Endothelial cell (in vitro differentiated cells): ENCODE data around the gene COX5A. TPM values are rescaled to one million over a fixed set of nuclear protein-coding genes. Genes with fewer than 3 reads are reported as not detected.
"Not testable (repeated sequence)": the region's sequence is repeated elsewhere in the genome, so short reads cannot be mapped to it uniquely, and the experiment has no call there.

ENCODE experiments used
- DNase-seq: peaks from one replicate; pipeline ENCODE4 v3.0.0; 2021; ENCODE audit warnings: low spot score
- H3K27ac Mint-ChIP-seq: one replicate; pipeline ENCODE4 v1.8.0; 2021; ENCODE audit warnings: mixed read lengths, inconsistent platforms; ENCODE audit not compliant: unreplicated experiment
- H3K27me3 Mint-ChIP-seq: one replicate; pipeline ENCODE4 v1.8.0; 2021; ENCODE audit warnings: mild to moderate bottlenecking, moderate library complexity, mixed read lengths, inconsistent platforms; ENCODE audit not compliant: unreplicated experiment
- H3K36me3 Mint-ChIP-seq: one replicate; pipeline ENCODE4 v1.8.0; 2021; ENCODE audit warnings: mild to moderate bottlenecking, low read depth, mixed read lengths, inconsistent platforms; ENCODE audit not compliant: unreplicated experiment
- H3K4me1 Mint-ChIP-seq: one replicate; pipeline ENCODE4 v1.8.0; 2021; ENCODE audit warnings: mild to moderate bottlenecking, mixed read lengths, inconsistent platforms; ENCODE audit not compliant: unreplicated experiment
- H3K4me3 Mint-ChIP-seq: one replicate; pipeline ENCODE4 v1.8.0; 2021; ENCODE audit warnings: mild to moderate bottlenecking, mixed read lengths, inconsistent platforms; ENCODE audit not compliant: unreplicated experiment
- H3K9me3 Mint-ChIP-seq: one replicate; pipeline ENCODE4 v1.8.0; 2021; ENCODE audit warnings: mixed read lengths, inconsistent platforms; ENCODE audit not compliant: unreplicated experiment
- total RNA-seq: library from RNA; stranded (reverse); fragmentation: NEBNext Ultra II Directional; extraction: Animal tissue kit (Norgen Biotek cat#: 25700); gene quantifications from one replicate; pipeline ENCODE4 v1.2.1, GENCODE V29; 2021; ENCODE audit not compliant: unreplicated experiment
- TF ChIP-seq, protein P1 (sequence below): fragments of 200-600 bp; sonication (generic); IDR thresholded peaks from one replicate; pipeline ENCODE4 v1.5.0; 2021; ENCODE audit warnings: antibody characterized with exemption; ENCODE audit not compliant: unreplicated experiment

Gene COX5A
- total RNA-seq, 1 donor from 2014 or later, result 182 TPM

GRCh38 chr15:74897300-74897701 lies 40.6 kb downstream of the COX5A start:
- Mint-ChIP-seq H3K27ac (no peak overlapping the region), H3K27me3 (peaks cover 3% of the 10 kb centered on the region), H3K9me3 (no peaks in the 10 kb centered on the region), H3K4me3 (no peak overlapping the region), H3K36me3 (peaks cover 25% of the 10 kb centered on the region), H3K4me1 (no peaks in the 10 kb centered on the region)
- DNase-seq, result no peak
- TF ChIP-seq, protein P1, sequence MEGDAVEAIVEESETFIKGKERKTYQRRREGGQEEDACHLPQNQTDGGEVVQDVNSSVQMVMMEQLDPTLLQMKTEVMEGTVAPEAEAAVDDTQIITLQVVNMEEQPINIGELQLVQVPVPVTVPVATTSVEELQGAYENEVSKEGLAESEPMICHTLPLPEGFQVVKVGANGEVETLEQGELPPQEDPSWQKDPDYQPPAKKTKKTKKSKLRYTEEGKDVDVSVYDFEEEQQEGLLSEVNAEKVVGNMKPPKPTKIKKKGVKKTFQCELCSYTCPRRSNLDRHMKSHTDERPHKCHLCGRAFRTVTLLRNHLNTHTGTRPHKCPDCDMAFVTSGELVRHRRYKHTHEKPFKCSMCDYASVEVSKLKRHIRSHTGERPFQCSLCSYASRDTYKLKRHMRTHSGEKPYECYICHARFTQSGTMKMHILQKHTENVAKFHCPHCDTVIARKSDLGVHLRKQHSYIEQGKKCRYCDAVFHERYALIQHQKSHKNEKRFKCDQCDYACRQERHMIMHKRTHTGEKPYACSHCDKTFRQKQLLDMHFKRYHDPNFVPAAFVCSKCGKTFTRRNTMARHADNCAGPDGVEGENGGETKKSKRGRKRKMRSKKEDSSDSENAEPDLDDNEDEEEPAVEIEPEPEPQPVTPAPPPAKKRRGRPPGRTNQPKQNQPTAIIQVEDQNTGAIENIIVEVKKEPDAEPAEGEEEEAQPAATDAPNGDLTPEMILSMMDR, result no peak

DNA sequence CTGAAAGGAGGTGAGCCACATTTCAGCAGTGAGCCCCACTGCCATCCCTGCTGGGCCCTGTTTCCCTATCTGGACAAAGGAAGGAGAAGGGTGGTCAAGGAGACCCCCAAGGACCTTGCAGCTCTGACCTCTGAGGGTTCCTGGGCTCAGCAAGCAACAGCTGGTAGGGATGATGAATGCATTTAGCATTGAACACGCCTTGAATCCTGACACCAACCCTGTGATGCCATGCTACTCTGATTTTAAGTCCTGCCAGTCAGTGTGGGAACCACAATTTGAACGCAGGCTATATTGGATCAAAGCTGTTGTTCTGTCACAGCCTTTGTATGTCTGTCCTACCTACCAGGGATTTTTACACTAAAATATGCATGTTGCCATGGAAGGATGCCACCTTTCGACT lies 41.6 kb downstream of the COX5A start:
- Mint-ChIP-seq H3K9me3 (no peaks in the 10 kb centered on the region), H3K4me3 (peak overlapping the region; percentile 31), H3K4me1 (no peaks in the 10 kb centered on the region), H3K36me3 (peaks cover 19% of the 10 kb centered on the region), H3K27ac (no peak overlapping the region), H3K27me3 (peaks cover 3% of the 10 kb centered on the region)
- TF ChIP-seq, protein P1, result no peak
- no peak for DNase-seq

GRCh38 chr15:74895830-74896229 lies 42.0 kb downstream of the COX5A start:
- H3K4me3 Mint-ChIP-seq, result no peak overlapping the region
- DNase-seq, result no peak
- H3K4me1 Mint-ChIP-seq, result peaks cover under 1% of the 10 kb centered on the region
- peaks cover 18% of the 10 kb centered on the region for H3K36me3 Mint-ChIP-seq
- no peaks in the 10 kb centered on the region for H3K9me3 Mint-ChIP-seq
- peaks cover 3% of the 10 kb centered on the region for H3K27me3 Mint-ChIP-seq
- TF ChIP-seq, protein P1, result no peak
- H3K27ac Mint-ChIP-seq, result no peak overlapping the region

GRCh38 chr15:74894383-74894782 lies 43.5 kb downstream of the COX5A start:
- not testable (repeated sequence) for H3K27me3 Mint-ChIP-seq, DNase-seq, H3K9me3 Mint-ChIP-seq, H3K27ac Mint-ChIP-seq, H3K4me3 Mint-ChIP-seq
- peaks cover 10% of the 10 kb centered on the region for H3K36me3 Mint-ChIP-seq
- H3K4me1 Mint-ChIP-seq, result peaks cover 13% of the 10 kb centered on the region

- peak overlapping the region; percentile 64 for H3K27ac Mint-ChIP-seq
- H3K36me3 Mint-ChIP-seq, result peaks cover 10% of the 10 kb centered on the region
- TF ChIP-seq, protein P1, result no peak
- DNase-seq, result no peak
- peaks cover 7% of the 10 kb centered on the region for H3K27me3 Mint-ChIP-seq
- peaks cover 19% of the 10 kb centered on the region for H3K4me1 Mint-ChIP-seq
- H3K4me3 Mint-ChIP-seq, result peak overlapping the region; percentile 51
- no peaks in the 10 kb centered on the region for H3K9me3 Mint-ChIP-seq
Observed at GRCh38 chr15:74893627-74894026, 44.2 kb downstream of the COX5A start.
